ENCODE results near the gene CGN. TPM values are rescaled to one million over a fixed set of nuclear protein-coding genes. Genes with fewer than 3 reads are reported as not detected.

Gene CGN
- total and polyA plus RNA-seq, 10 donors: 0.09 to 0.87 (median 0.27) TPM; not detected in 2

DNA sequence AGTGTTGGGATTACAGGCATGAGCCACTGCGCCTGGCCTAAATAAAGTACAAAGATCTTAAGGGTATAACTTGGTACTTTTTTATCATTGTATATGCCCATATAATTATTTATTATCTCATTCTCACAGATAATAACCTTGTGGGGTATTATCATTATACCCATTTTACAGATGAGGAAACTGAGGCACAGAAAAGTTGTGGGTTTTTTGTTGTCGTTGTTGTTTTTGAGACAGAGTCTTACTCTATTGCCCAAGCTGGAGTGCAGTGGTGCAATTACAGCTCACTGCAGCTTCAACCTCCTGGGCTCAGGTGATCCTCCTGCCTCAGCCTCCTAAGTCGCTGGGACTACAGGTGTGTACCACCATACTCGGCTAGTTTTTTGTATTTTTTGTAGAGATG is 4.1 kb downstream of the CGN start:
- H3K4me1 ChIP-seq: peaks cover 10 to 33% (median 21%) of the 10 kb centered on the region in 6 donors
- H3K27me3 ChIP-seq (replicated peaks in 1 of 7): peaks cover 0 to 35% (median 0%) of the 10 kb centered on the region in 7 donors
- no peak for DNase-seq
- H3K27ac ChIP-seq: no peak overlapping the region
- no peaks in the 10 kb centered on the region for H3K9me3 ChIP-seq
- H3K36me3 ChIP-seq: no peaks in the 10 kb centered on the region
- no peak for TF ChIP-seq POLR2A (IDR thresholded peaks at IDR 0.05)
- no peak for TF ChIP-seq POLR2AphosphoS5 (IDR thresholded peaks at IDR 0.05)
- TF ChIP-seq, protein P1, sequence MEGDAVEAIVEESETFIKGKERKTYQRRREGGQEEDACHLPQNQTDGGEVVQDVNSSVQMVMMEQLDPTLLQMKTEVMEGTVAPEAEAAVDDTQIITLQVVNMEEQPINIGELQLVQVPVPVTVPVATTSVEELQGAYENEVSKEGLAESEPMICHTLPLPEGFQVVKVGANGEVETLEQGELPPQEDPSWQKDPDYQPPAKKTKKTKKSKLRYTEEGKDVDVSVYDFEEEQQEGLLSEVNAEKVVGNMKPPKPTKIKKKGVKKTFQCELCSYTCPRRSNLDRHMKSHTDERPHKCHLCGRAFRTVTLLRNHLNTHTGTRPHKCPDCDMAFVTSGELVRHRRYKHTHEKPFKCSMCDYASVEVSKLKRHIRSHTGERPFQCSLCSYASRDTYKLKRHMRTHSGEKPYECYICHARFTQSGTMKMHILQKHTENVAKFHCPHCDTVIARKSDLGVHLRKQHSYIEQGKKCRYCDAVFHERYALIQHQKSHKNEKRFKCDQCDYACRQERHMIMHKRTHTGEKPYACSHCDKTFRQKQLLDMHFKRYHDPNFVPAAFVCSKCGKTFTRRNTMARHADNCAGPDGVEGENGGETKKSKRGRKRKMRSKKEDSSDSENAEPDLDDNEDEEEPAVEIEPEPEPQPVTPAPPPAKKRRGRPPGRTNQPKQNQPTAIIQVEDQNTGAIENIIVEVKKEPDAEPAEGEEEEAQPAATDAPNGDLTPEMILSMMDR (IDR thresholded peaks at IDR 0.05 in 8 of 11, conservative IDR thresholded peaks at IDR 0.05 in 3 of 11): no peak
- 82 to 97% (median 94%) methylated on average over 4 of the region's 4 CpGs for WGBS, 5 donors
- H3K4me3 ChIP-seq: no peak overlapping the region
- intact Hi-C loops (cut with DNase I; ENCODE audit: low total_unique reads): no loop called here

DNA sequence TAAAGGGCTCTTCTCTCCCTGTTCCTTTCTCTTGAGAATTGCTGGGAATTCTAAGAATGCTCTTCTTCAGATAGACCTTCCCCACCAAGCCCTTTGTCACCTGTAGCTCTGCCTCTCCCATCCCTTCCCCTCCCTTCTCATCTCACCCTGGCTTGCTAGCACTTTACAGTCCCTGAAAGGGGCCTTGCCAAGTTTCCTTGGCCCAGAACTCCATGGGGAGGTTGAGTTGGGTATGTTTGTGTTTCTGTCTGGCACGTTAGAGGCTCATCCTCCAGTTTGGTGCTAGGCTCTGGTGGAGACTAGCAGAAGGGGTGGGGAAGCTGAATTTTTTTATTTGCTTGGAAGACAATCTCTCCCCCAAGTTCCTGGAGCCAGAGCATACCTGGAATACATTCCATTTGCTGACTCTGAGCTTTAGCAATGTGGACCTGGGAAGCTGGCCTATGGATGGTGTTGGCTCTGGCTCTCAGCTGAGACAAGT is 4.9 kb downstream of the CGN start:
- Histone ChIP-seq H3K9me3 (no peaks in the 10 kb centered on the region), H3K27ac (no peak overlapping the region), H3K4me1 (peaks cover 10 to 26% (median 14%) of the 10 kb centered on the region in 6 donors), H3K27me3 (replicated peaks in 1 of 7) (peaks cover 0 to 27% (median 0%) of the 10 kb centered on the region in 7 donors), H3K36me3 (no peaks in the 10 kb centered on the region), H3K4me3 (no peak overlapping the region)
- no peak for DNase-seq
- 76 to 88% (median 80%) methylated on average over 1 of the region's 1 CpG for WGBS, 5 donors
- TF ChIP-seq POLR2AphosphoS5 (IDR thresholded peaks at IDR 0.05): no peak
- TF ChIP-seq, protein P1 (IDR thresholded peaks at IDR 0.05 in 8 of 11, conservative IDR thresholded peaks at IDR 0.05 in 3 of 11): no peak
- no peak for TF ChIP-seq POLR2A (IDR thresholded peaks at IDR 0.05)
- intact Hi-C loops (cut with DNase I; ENCODE audit: low total_unique reads): no loop called here

DNA sequence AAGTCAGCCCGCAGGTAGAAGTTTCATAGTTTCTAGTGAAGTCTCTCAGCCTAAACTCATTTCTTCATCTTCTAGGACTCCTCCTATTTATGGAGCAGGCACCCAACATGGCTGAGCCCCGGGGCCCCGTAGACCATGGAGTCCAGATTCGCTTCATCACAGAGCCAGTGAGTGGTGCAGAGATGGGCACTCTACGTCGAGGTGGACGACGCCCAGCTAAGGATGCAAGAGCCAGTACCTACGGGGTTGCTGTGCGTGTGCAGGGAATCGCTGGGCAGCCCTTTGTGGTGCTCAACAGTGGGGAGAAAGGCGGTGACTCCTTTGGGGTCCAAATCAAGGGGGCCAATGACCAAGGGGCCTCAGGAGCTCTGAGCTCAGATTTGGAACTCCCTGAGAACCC is 7.2 kb downstream of the CGN start:
- WGBS, 5 donors: 93 to 98% (median 95%) methylated on average over 12 of the region's 12 CpGs
- intact Hi-C loops (cut with DNase I; ENCODE audit: low total_unique reads): no loop called here
- peaks cover 0 to 5% (median 0%) of the 10 kb centered on the region in 7 donors for H3K27me3 ChIP-seq (replicated peaks in 1 of 7)
- no peaks in the 10 kb centered on the region for H3K9me3 ChIP-seq
- no peak for DNase-seq
- peaks cover 0 to 3% (median 0%) of the 10 kb centered on the region in 6 donors for H3K4me1 ChIP-seq
- H3K36me3 ChIP-seq: no peaks in the 10 kb centered on the region
- TF ChIP-seq POLR2A (IDR thresholded peaks at IDR 0.05) (no peak), POLR2AphosphoS5 (IDR thresholded peaks at IDR 0.05) (no peak)
- TF ChIP-seq, protein P1 (IDR thresholded peaks at IDR 0.05 in 8 of 11, conservative IDR thresholded peaks at IDR 0.05 in 3 of 11): no peak
- no peak overlapping the region for H3K4me3 ChIP-seq
- no peak overlapping the region for H3K27ac ChIP-seq

DNA sequence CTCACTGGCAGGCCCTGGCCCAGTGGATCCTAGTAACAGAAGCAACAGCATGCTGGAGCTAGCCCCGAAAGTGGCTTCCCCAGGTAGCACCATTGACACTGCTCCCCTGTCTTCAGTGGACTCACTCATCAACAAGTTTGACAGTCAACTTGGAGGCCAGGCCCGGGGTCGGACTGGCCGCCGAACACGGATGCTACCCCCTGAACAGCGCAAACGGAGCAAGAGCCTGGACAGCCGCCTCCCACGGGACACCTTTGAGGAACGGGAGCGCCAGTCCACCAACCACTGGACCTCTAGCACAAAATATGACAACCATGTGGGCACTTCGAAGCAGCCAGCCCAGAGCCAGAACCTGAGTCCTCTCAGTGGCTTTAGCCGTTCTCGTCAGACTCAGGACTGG is 7.7 kb downstream of the CGN start:
- H3K4me3 ChIP-seq: no peak overlapping the region
- peaks cover 0 to 5% (median 0%) of the 10 kb centered on the region in 7 donors for H3K27me3 ChIP-seq (replicated peaks in 1 of 7)
- no peak overlapping the region for H3K27ac ChIP-seq
- WGBS, 5 donors: 94 to 97% (median 96%) methylated on average over 6 to 15 of the region's 15 CpGs
- no peaks in the 10 kb centered on the region for H3K36me3 ChIP-seq
- no peaks in the 10 kb centered on the region for H3K9me3 ChIP-seq
- intact Hi-C loops (cut with DNase I; ENCODE audit: low total_unique reads): no loop called here
- TF ChIP-seq, protein P1 (IDR thresholded peaks at IDR 0.05 in 8 of 11, conservative IDR thresholded peaks at IDR 0.05 in 3 of 11): no peak
- TF ChIP-seq POLR2AphosphoS5 (IDR thresholded peaks at IDR 0.05): no peak
- no peak for TF ChIP-seq POLR2A (IDR thresholded peaks at IDR 0.05)
- no peak for DNase-seq
- H3K4me1 ChIP-seq: no peaks in the 10 kb centered on the region

All from spleen (tissue), 11 donors.